Heart right ventricle (tissue), 16 donors: Measurements from ENCODE around the gene ZNF208. TPM values are rescaled to one million over a fixed set of nuclear protein-coding genes. Genes with fewer than 3 reads are reported as not detected.
"Not testable (repeated sequence)": the region's sequence is repeated elsewhere in the genome, so short reads cannot be mapped to it uniquely, and the experiment has no call there.

ENCODE experiments used
- ATAC-seq, 8 donors: fragments of 200-7000 bp; cut with Tn5 transposase; one replicate each; pipeline ENCODE4 v1.9.1; 2020; ENCODE audit warnings: mild to moderate bottlenecking in 8 of 8, moderate library complexity in 8 of 8, moderate number of reproducible peaks in 1 of 8
- DNase-seq, 2 donors: peaks; one replicate each; pipeline ENCODE4 v3.0.0-alpha.2; 2020
- H3K27ac ChIP-seq, 10 donors: fragments of 200-600 bp; sonication (generic) in 2 of 10; one replicate each; pipeline versions ENCODE4 v1.5.0 to v1.8.0; 2020 to 2022; ENCODE audit warnings: mild to moderate bottlenecking in 3 of 10
- H3K27me3 ChIP-seq, 7 donors: fragments of 200-600 bp; one replicate each; pipeline ENCODE4 v1.8.0; 2021 to 2022; ENCODE audit warnings: mild to moderate bottlenecking in 2 of 7
- H3K36me3 ChIP-seq, 9 donors: fragments of 200-600 bp; sonication (generic) in 1 of 9; one replicate each; pipeline versions ENCODE4 v1.5.0 to v1.8.0; 2020 to 2022; ENCODE audit warnings: mild to moderate bottlenecking in 2 of 9
- H3K4me1 ChIP-seq, 9 donors: fragments of 200-600 bp; sonication (generic) in 1 of 9; one replicate each; pipeline versions ENCODE4 v1.5.0 to v1.8.0; 2020 to 2022; ENCODE audit warnings: mild to moderate bottlenecking in 4 of 9
- H3K4me3 ChIP-seq, 10 donors: fragments of 200-600 bp; sonication (generic) in 2 of 10; one replicate each; pipeline versions ENCODE4 v1.5.0 to v1.8.0; 2020 to 2022; ENCODE audit warnings: mild to moderate bottlenecking in 7 of 10, moderate library complexity in 2 of 10
- H3K9me3 ChIP-seq, 11 donors: fragments of 200-600 bp in 10 of 11; sonication (generic) in 2 of 11; one replicate each; pipeline versions ENCODE4 v1.5.0 to v1.8.0; 2013 to 2022; ENCODE audit warnings: mild to moderate bottlenecking in 2 of 11, control low read depth in 1 of 11, moderate library complexity in 1 of 11
- CTCF ChIP-seq, 9 donors: fragments of 200-600 bp; sonication (generic) in 2 of 9; IDR thresholded peaks; one replicate each; pipeline versions ENCODE4 v1.5.0 to v1.8.0; 2021 to 2022; ENCODE audit warnings: antibody characterized with exemption in 9 of 9, mild to moderate bottlenecking in 5 of 9, moderate library complexity in 1 of 9
- WGBS, 2 donors: extraction: QIAGEN DNeasy Blood & Tissue Kit; methylation state at CpG; one replicate each; pipeline ENCODE4 v1.1.7; 2013; ENCODE audit warnings: inconsistent platforms in 1 of 2; 5-methylcytosine and 5-hydroxymethylcytosine counted together
- intact Hi-C, 10 donors: fragments of 100-400 bp; cut with DNase I; formaldehyde crosslinking; loops; one replicate each; pipeline versions ENCODE4 v1.11.1 to v1.14.2; 2022
- long read RNA-seq, 3 donors: library from polyadenylated mRNA; unstranded; transcript quantifications; one replicate each; pipeline ENCODE4 v2.0.0, GENCODE V29; 2020 to 2021
- polyA plus RNA-seq, 2 donors: library from polyadenylated mRNA; stranded (reverse); fragments of 200-250 nt; gene quantifications; one replicate each; pipeline ENCODE4 v1.2.3, GENCODE V29; 2013
- total RNA-seq, 10 donors: library from RNA; stranded (reverse); fragmentation: NEBNext Ultra II Directional in 3 of 10; extraction: Animal tissue kit (Norgen Biotek cat#: 25700) in 3 of 10; gene quantifications; one replicate each; pipeline versions ENCODE4 v1.2.1 to v1.2.4, GENCODE V29; 2021 to 2023
- donor health status: Arrhythmogenic right ventricular cardiomyopathy.
- donor health status: ischemic (EF 13 %, LVEDD 7.1; RV severe dilation, severe dysfunction).
- donor health status: healthy with polysubstance abuse.
- donor health status: DM: no; HTN: yes; CAD: no.
- donor health status: DM: no; HTN: no; CAD: no.
- donor health status: ischemic (EF 25% LVEDD 6.9; RV normal size, moderate dysfunction).
- donor health status: ischemic (EF 25% LVEDD 5.7; RV mildly dilated, moderate dysfunction).
- donor health status: healthy.
- donor health status: DM: yes; HTN: yes; CAD: no.
- donor health status: Ischemic cardiomyopathy.
- donor health status: ischemic (EF 35%, LVEDD 5.7; RV mildly dilated, moderate dysfunction).
- donor health status: nonischemic (EF 11% LVEDD 7.7; RV severe dilation, severe dysfunction).
- donor health status: DM: yes; HTN: yes; CAD: no.
- donor health status: PGD.
- donor health status: ischemic (EF 29% LVEDD 5.4; RV normal size, mild dysfunction).
- donor health status: nonischemic (EF 23%, LVEDD 6.1; RV moderate dilation, normal function).

The ZNF208 gene
- total RNA-seq (10 to 100 TPM in 8 of 10 donors, 1 to 10 TPM in 2; 7.0 to 37.9 (median 18.8) TPM), polyA plus RNA-seq (1 to 10 TPM; 2.8 to 8.1 TPM)
- long read RNA-seq, donor 1, partial matches to known transcripts, result 1 of 5 reads
- long read RNA-seq, donor 1, other reads (novel, unspliced or antisense), result 2 of 5 reads
- long read RNA-seq, donor 2, partial matches to known transcripts, result 5 of 13 reads
- long read RNA-seq, donor 2, other reads (novel, unspliced or antisense), result 6 of 13 reads
- long read RNA-seq, donor 3, partial matches to known transcripts, result 3 of 5 reads
- long read RNA-seq, donor 3, other reads (novel, unspliced or antisense), result 2 of 5 reads

DNA sequence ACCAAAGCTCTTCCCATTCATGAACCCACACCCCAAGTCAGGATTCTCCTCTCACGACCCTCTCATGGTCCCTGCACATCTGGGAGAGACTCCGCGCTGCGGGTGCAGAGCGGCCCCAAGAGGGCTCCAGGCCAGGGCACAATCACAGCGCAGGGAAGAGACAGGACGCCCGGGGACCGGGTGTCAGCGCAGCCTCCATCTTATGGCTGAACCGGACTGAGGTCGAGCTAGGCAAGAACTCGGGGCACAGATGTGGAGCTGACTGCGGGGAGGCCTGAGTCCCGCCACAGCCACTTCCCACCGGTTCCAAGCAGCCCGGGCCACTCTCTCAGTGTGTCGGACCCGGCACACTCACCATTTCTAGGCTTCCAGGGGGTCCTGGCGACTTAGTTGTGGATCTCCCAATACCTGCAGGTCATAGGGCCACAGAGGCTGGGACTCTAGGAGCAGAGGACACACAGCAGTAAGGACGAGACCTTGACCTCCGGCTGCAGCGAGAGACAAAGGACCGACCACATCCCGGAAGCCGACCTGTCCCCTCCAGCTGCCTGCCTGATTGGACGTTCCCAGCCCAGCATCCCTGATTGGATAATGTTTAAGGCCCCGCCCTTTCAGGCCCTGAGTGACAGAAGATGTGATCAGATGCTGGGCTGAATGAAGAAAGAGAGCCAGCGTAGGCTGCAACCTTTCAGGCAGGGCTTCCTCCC is at the start of gene ZNF208:
Gene ZNF208 (minus strand): TSS at position 507 of the 707 bp plus-strand sequence. CDS start 149 bp downstream, at position 358.
- peak within 1 kb of the TSS; percentile 27 to 81 (median 61) for H3K27ac ChIP-seq
- H3K27me3 ChIP-seq, H3K36me3 ChIP-seq, intact Hi-C loops, H3K4me1 ChIP-seq: not testable (repeated sequence)
- peak; percentile 94 to 98 (median 96) for ATAC-seq
- H3K9me3 ChIP-seq, result peaks cover 0 to 93% (median 0%) of the 10 kb centered on the region in 11 donors
- WGBS, 2 donors, result 2 to 4% methylated on average over 29 of the region's 29 CpGs
- peak; percentile 50 to 57 for DNase-seq
- H3K4me3 ChIP-seq, result peak within 1 kb of the TSS; percentile 18 to 66 (median 54)

- Histone ChIP-seq H3K4me3 (peak overlapping the region; percentile 34 to 81 (median 65)), H3K27ac (peak overlapping the region in 5 of 10 donors; percentile 15 to 53 (median 39)), H3K27me3 (no peaks in the 10 kb centered on the region), H3K9me3 (peaks cover 0 to 35% (median 0%) of the 10 kb centered on the region in 11 donors), H3K4me1 (peaks cover 0 to 12% (median 0%) of the 10 kb centered on the region in 9 donors), H3K36me3 (no peaks in the 10 kb centered on the region)
- DNase-seq (peak in 1 of 2 donors; percentile 16), ATAC-seq (peak; percentile 25 to 72 (median 62))
- no peak for TF ChIP-seq CTCF (IDR thresholded peaks at IDR 0.05)
- WGBS, 2 donors, result 1 to 2% methylated on average over 20 of the region's 20 CpGs
- intact Hi-C loops, result no loop called here
Measured at GRCh38 chr19:22052644-22053013, 41.9 kb upstream of the ZNF208 start.

GRCh38 chr19:22041151-22041550 is 30.4 kb upstream of the ZNF208 start:
- intact Hi-C loops, H3K27me3 ChIP-seq, H3K9me3 ChIP-seq, H3K36me3 ChIP-seq, H3K4me3 ChIP-seq, DNase-seq, H3K27ac ChIP-seq, H3K4me1 ChIP-seq, ATAC-seq: not testable (repeated sequence)
- 56 to 67% methylated on average over 3 of the region's 3 CpGs for WGBS, 2 donors

DNA sequence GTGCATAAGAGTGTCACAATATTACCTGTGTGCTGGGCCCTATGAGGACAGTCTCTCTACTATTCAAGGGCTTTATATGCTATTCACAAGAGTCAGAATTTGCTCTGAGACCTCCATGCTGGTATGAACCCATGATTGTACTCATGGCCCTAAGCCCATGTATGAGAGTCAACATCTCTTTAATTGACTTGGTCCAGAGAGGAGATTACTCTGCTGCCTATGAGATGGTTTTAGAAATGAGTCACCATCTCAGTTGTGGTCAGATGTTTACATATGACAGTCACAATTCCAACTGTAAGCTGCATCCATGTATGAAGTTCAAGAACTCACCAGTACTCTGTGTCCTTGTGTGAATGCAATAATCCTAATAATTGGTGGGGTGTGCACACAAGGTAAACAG is 19.9 kb upstream of the ZNF208 start:
- H3K36me3 ChIP-seq, result no peaks in the 10 kb centered on the region

GRCh38 chr19:22026687-22027086 is 15.9 kb upstream of the ZNF208 start:
- TF ChIP-seq CTCF (IDR thresholded peaks at IDR 0.05), result no peak
- DNase-seq (no peak), ATAC-seq (peak in 3 of 8 donors; percentile 29 to 63 (median 39))
- Histone ChIP-seq H3K27me3 (no peaks in the 10 kb centered on the region), H3K4me3 (no peak overlapping the region), H3K9me3 (peaks cover 0 to 46% (median 0%) of the 10 kb centered on the region in 11 donors), H3K4me1 (no peaks in the 10 kb centered on the region), H3K36me3 (no peaks in the 10 kb centered on the region), H3K27ac (no peak overlapping the region)
- intact Hi-C loops, result no loop called here

More for the DNA sequence above, 19.9 kb upstream of the ZNF208 start:
- no peak overlapping the region for H3K27ac ChIP-seq
- no peaks in the 10 kb centered on the region for H3K27me3 ChIP-seq
- H3K4me1 ChIP-seq, result no peaks in the 10 kb centered on the region
- H3K4me3 ChIP-seq, result no peak overlapping the region
- DNase-seq (no peak), ATAC-seq (no peak)
- TF ChIP-seq CTCF (IDR thresholded peaks at IDR 0.05), result no peak
- H3K9me3 ChIP-seq, result peaks cover 0 to 26% (median 0%) of the 10 kb centered on the region in 11 donors
- intact Hi-C loops, result no loop called here

GRCh38 chr19:22025539-22025938 is 14.8 kb upstream of the ZNF208 start:
- H3K4me3 ChIP-seq, DNase-seq, H3K4me1 ChIP-seq, H3K27ac ChIP-seq, intact Hi-C loops, ATAC-seq, H3K27me3 ChIP-seq, H3K36me3 ChIP-seq: not testable (repeated sequence)
- H3K9me3 ChIP-seq, result peaks cover 0 to 48% (median 0%) of the 10 kb centered on the region in 11 donors
- 91 to 97% methylated on average over 1 of the region's 1 CpG for WGBS, 2 donors
